ENCODE data around the gene LCN10. TPM values are rescaled to one million over a fixed set of nuclear protein-coding genes. Genes with fewer than 3 reads are reported as not detected.
A peak's percentile ranks its signal among the peaks of the same experiment; 100 is the strongest.

The LCN10 gene
- polyA plus RNA-seq, 4 donors, result 1.1 to 8.4 (median 4.7) TPM; not detected in 1

DNA sequence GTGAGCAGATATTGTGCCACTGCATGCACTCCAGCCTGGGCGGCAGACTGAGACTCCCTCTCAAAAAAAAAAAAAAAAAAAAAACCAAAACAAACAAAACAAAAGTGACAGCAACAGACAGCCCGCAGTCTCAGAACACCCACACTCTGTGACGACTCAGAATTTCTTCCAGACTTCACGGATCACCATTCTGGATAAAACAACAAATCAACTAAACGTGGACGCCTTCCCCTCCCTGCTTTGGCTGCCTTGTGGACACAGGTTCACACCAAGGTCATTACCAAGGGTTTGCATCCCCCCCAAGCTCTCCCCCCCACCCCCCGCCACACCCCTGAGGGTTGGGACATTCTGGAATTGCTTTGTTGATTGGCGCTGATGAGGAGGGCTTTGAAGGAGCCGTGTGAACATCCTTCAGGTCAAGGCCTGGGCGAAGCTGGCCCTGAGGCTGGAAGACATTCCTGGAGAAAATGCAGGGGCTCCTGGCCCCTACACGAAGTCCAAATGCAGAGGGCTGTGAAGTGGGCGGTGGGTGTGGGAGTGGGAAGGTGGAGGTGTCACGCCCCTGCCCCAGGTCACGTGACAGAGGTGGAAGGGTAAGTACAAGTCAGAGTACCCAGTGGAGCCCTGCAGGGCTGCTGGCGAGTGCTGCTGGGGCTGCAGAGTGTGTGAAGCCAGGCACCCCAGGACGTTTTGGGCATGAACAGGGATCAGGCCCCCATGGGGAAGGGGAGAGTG lies 10.1 kb downstream of the LCN10 start:
- Histone ChIP-seq H3K4me1 (ENCODE audit: control insufficient read depth in 3 of 3, insufficient read depth in 2 of 3, low read depth in 1 of 3, low read length in 2 of 3) (peaks cover 0 to 8% (median 0%) of the 10 kb centered on the region in 3 donors), H3K9me3 (ENCODE audit: control insufficient read depth in 2 of 2, insufficient read depth in 1 of 2, low read depth in 1 of 2, low read length in 1 of 2) (no peaks in the 10 kb centered on the region), H3K36me3 (ENCODE audit: control insufficient read depth in 3 of 3, insufficient read depth in 2 of 3, low read depth in 1 of 3, low read length in 3 of 3) (peaks cover 0 to 7% (median 0%) of the 10 kb centered on the region in 3 donors), H3K27me3 (ENCODE audit: control insufficient read depth in 3 of 3, insufficient read depth in 3 of 3, low read length in 3 of 3) (no peaks in the 10 kb centered on the region), H3K4me3 (ENCODE audit: low read depth in 1 of 3, low read length in 3 of 3) (no peak overlapping the region), H3K27ac (ENCODE audit: low read depth in 1 of 3, low read length in 2 of 3) (no peak overlapping the region)
- WGBS, 3 donors, result 64 to 74% (median 72%) methylated on average over 16 of the region's 16 CpGs
- DNase-seq, result no peak
- FAIRE-seq, result no peak

- no peak for FAIRE-seq
- H3K27ac ChIP-seq (ENCODE audit: low read depth in 1 of 3, low read length in 2 of 3), result no peak overlapping the region
- DNase-seq, result no peak
- no peaks in the 10 kb centered on the region for H3K9me3 ChIP-seq (ENCODE audit: control insufficient read depth in 2 of 2, insufficient read depth in 1 of 2, low read depth in 1 of 2, low read length in 1 of 2)
- H3K4me1 ChIP-seq (ENCODE audit: control insufficient read depth in 3 of 3, insufficient read depth in 2 of 3, low read depth in 1 of 3, low read length in 2 of 3), result peaks cover 0 to 26% (median 3%) of the 10 kb centered on the region in 3 donors
- H3K36me3 ChIP-seq (ENCODE audit: control insufficient read depth in 3 of 3, insufficient read depth in 2 of 3, low read depth in 1 of 3, low read length in 3 of 3), result peaks cover 3 to 28% (median 4%) of the 10 kb centered on the region in 3 donors
- H3K27me3 ChIP-seq (ENCODE audit: control insufficient read depth in 3 of 3, insufficient read depth in 3 of 3, low read length in 3 of 3), result no peaks in the 10 kb centered on the region
- no peak overlapping the region for H3K4me3 ChIP-seq (ENCODE audit: low read depth in 1 of 3, low read length in 3 of 3)
- WGBS, 3 donors, result 92 to 95% (median 94%) methylated on average over 8 of the region's 8 CpGs
Measured at GRCh38 chr9:136729926-136730325, 12.8 kb downstream of the LCN10 start.

DNA sequence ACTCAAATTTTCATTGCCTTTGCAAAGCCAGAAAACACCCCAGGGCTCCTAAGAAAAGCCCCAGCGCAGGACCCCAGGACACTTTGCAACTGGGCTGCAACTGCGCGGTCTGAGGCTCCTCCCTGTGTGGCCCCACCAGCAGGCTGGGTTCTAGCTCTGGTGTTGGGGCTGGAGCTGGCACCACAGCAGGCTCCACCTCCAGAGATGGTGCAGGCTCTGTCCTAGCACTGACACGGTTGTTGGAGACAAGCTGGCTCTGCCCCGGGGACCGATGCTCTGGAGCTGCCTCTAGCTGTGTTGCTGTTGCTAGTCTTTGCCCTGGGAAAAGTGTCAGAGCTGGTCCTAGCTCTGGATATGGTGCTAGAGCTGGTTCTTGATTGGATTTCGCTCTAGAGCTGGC lies 13.6 kb downstream of the LCN10 start:
- Histone ChIP-seq H3K27ac (ENCODE audit: low read depth in 1 of 3, low read length in 2 of 3) (no peak overlapping the region), H3K27me3 (ENCODE audit: control insufficient read depth in 3 of 3, insufficient read depth in 3 of 3, low read length in 3 of 3) (no peaks in the 10 kb centered on the region), H3K4me3 (ENCODE audit: low read depth in 1 of 3, low read length in 3 of 3) (peak overlapping the region in 1 of 3 donors; percentile 72), H3K9me3 (ENCODE audit: control insufficient read depth in 2 of 2, insufficient read depth in 1 of 2, low read depth in 1 of 2, low read length in 1 of 2) (no peaks in the 10 kb centered on the region), H3K36me3 (ENCODE audit: control insufficient read depth in 3 of 3, insufficient read depth in 2 of 3, low read depth in 1 of 3, low read length in 3 of 3) (peaks cover 7 to 36% (median 8%) of the 10 kb centered on the region in 3 donors), H3K4me1 (ENCODE audit: control insufficient read depth in 3 of 3, insufficient read depth in 2 of 3, low read depth in 1 of 3, low read length in 2 of 3) (peaks cover 0 to 33% (median 3%) of the 10 kb centered on the region in 3 donors)
- WGBS, 3 donors, result 64 to 84% (median 82%) methylated on average over 7 of the region's 7 CpGs
- DNase-seq, result no peak
- no peak for FAIRE-seq

DNA sequence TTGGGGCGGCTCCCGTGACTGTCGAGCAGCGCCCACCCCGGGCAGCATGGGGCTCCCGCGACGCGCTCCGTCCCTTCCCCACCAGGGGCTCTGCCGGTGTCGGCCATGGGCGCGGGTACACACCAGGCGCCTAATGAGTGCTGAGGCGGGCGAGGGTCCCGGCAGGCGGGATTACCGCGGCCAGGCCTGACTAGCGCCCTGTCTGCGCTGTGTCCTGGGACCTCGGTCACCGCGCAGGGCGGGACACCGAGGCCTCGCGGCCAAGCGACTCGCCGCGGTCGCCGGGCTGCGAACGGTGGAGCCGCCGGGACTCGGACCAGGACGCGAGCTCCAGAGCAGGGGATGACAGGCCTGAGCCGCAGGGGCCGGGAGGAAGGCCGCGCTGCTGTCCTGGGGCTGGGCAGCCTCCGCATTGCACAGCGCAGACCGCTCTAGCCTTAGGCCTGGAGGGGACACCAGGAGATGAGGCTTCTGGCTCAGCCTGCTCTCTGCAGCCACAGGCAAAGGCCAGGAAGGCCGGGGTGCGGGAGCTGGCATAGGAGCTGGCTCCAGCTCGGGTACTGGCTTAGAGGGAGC lies 14.1 kb downstream of the LCN10 start:
- H3K4me3 ChIP-seq (ENCODE audit: low read depth in 1 of 3, low read length in 3 of 3), result peak overlapping the region; percentile 42 to 88 (median 72)
- H3K27me3 ChIP-seq (ENCODE audit: control insufficient read depth in 3 of 3, insufficient read depth in 3 of 3, low read length in 3 of 3), result no peaks in the 10 kb centered on the region
- H3K27ac ChIP-seq (ENCODE audit: low read depth in 1 of 3, low read length in 2 of 3), result peak overlapping the region in 1 of 3 donors; percentile 44
- FAIRE-seq (no peak), DNase-seq (peak in 1 of 2 donors; percentile 67)
- H3K4me1 ChIP-seq (ENCODE audit: control insufficient read depth in 3 of 3, insufficient read depth in 2 of 3, low read depth in 1 of 3, low read length in 2 of 3), result peaks cover 0 to 36% (median 3%) of the 10 kb centered on the region in 3 donors
- no peaks in the 10 kb centered on the region for H3K9me3 ChIP-seq (ENCODE audit: control insufficient read depth in 2 of 2, insufficient read depth in 1 of 2, low read depth in 1 of 2, low read length in 1 of 2)
- WGBS, 3 donors, result 2 to 5% (median 3%) methylated on average over 28 to 53 of the region's 53 CpGs
- H3K36me3 ChIP-seq (ENCODE audit: control insufficient read depth in 3 of 3, insufficient read depth in 2 of 3, low read depth in 1 of 3, low read length in 3 of 3), result peaks cover 7 to 41% (median 13%) of the 10 kb centered on the region in 3 donors

- no peak for FAIRE-seq
Measured at GRCh38 chr9:136728080-136728547, 14.6 kb downstream of the LCN10 start.

DNA sequence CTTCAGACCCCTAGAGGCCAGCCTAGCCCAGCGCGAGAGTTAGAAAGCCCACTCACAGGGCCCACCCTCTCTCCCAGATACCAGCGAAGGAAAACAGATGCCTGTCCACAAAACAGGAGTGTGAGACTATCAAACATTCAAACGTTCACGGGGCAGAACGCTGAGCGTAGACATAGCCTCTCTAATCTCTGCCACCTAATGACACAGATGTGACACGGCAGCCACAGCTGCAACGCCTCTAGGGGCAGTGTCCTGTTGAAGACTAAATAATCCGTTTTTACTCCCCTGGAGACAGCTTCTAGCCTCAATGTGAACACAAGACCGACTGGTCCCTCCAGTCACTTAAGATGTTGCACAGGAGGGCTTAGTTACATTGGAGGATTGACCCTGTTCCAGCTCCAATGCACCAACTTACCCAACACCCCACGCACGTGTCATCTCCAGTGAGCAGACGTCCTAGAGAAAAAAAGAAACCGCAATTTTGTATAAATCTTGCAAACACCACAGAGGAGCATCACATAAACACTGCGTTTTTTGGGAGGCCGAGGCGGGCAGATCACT lies 16.0 kb downstream of the LCN10 start:
- H3K27me3 ChIP-seq (ENCODE audit: control insufficient read depth in 3 of 3, insufficient read depth in 3 of 3, low read length in 3 of 3), result no peaks in the 10 kb centered on the region
- peak overlapping the region in 2 of 3 donors; percentile 72 to 88 for H3K4me3 ChIP-seq (ENCODE audit: low read depth in 1 of 3, low read length in 3 of 3)
- DNase-seq, result peak; percentile 72 to 73
- FAIRE-seq, result no peak
- H3K9me3 ChIP-seq (ENCODE audit: control insufficient read depth in 2 of 2, insufficient read depth in 1 of 2, low read depth in 1 of 2, low read length in 1 of 2), result no peaks in the 10 kb centered on the region
- H3K4me1 ChIP-seq (ENCODE audit: control insufficient read depth in 3 of 3, insufficient read depth in 2 of 3, low read depth in 1 of 3, low read length in 2 of 3), result peaks cover 0 to 48% (median 3%) of the 10 kb centered on the region in 3 donors
- WGBS, 3 donors, result 11 to 16% (median 11%) methylated on average over 18 of the region's 18 CpGs
- peaks cover 10 to 60% (median 20%) of the 10 kb centered on the region in 3 donors for H3K36me3 ChIP-seq (ENCODE audit: control insufficient read depth in 3 of 3, insufficient read depth in 2 of 3, low read depth in 1 of 3, low read length in 3 of 3)
- H3K27ac ChIP-seq (ENCODE audit: low read depth in 1 of 3, low read length in 2 of 3), result peak overlapping the region in 2 of 3 donors; percentile 23 to 24

More at GRCh38 chr9:136728080-136728547, 14.6 kb downstream of the LCN10 start:
- Histone ChIP-seq H3K4me3 (ENCODE audit: low read depth in 1 of 3, low read length in 3 of 3) (peak overlapping the region; percentile 72 to 90 (median 88)), H3K27me3 (ENCODE audit: control insufficient read depth in 3 of 3, insufficient read depth in 3 of 3, low read length in 3 of 3) (no peaks in the 10 kb centered on the region), H3K9me3 (ENCODE audit: control insufficient read depth in 2 of 2, insufficient read depth in 1 of 2, low read depth in 1 of 2, low read length in 1 of 2) (no peaks in the 10 kb centered on the region), H3K36me3 (ENCODE audit: control insufficient read depth in 3 of 3, insufficient read depth in 2 of 3, low read depth in 1 of 3, low read length in 3 of 3) (peaks cover 7 to 46% (median 18%) of the 10 kb centered on the region in 3 donors), H3K27ac (ENCODE audit: low read depth in 1 of 3, low read length in 2 of 3) (peak overlapping the region in 2 of 3 donors; percentile 55 to 65), H3K4me1 (ENCODE audit: control insufficient read depth in 3 of 3, insufficient read depth in 2 of 3, low read depth in 1 of 3, low read length in 2 of 3) (peaks cover 0 to 36% (median 3%) of the 10 kb centered on the region in 3 donors)
- WGBS, 3 donors, result 0% methylated on average over 37 to 66 of the region's 66 CpGs
- peak; percentile 77 to 96 for DNase-seq

- no peak for DNase-seq
- FAIRE-seq, result no peak
- peaks cover 10 to 66% (median 20%) of the 10 kb centered on the region in 3 donors for H3K36me3 ChIP-seq (ENCODE audit: control insufficient read depth in 3 of 3, insufficient read depth in 2 of 3, low read depth in 1 of 3, low read length in 3 of 3)
Measured at GRCh38 chr9:136726118-136726517, 16.6 kb downstream of the LCN10 start.

GRCh38 chr9:136725612-136726011 lies 17.1 kb downstream of the LCN10 start:
- no peak overlapping the region for H3K27ac ChIP-seq (ENCODE audit: low read depth in 1 of 3, low read length in 2 of 3)
- H3K27me3 ChIP-seq (ENCODE audit: control insufficient read depth in 3 of 3, insufficient read depth in 3 of 3, low read length in 3 of 3), result no peaks in the 10 kb centered on the region
- H3K36me3 ChIP-seq (ENCODE audit: control insufficient read depth in 3 of 3, insufficient read depth in 2 of 3, low read depth in 1 of 3, low read length in 3 of 3), result peaks cover 10 to 71% (median 20%) of the 10 kb centered on the region in 3 donors
- H3K4me1 ChIP-seq (ENCODE audit: control insufficient read depth in 3 of 3, insufficient read depth in 2 of 3, low read depth in 1 of 3, low read length in 2 of 3), result peaks cover 0 to 55% (median 3%) of the 10 kb centered on the region in 3 donors
- H3K4me3 ChIP-seq (ENCODE audit: low read depth in 1 of 3, low read length in 3 of 3), result peak overlapping the region in 1 of 3 donors; percentile 72
- H3K9me3 ChIP-seq (ENCODE audit: control insufficient read depth in 2 of 2, insufficient read depth in 1 of 2, low read depth in 1 of 2, low read length in 1 of 2), result no peaks in the 10 kb centered on the region
- no peak for FAIRE-seq
- 61 to 75% (median 68%) methylated on average over 10 of the region's 10 CpGs for WGBS, 3 donors
- peak in 1 of 2 donors; percentile 49 for DNase-seq

More at GRCh38 chr9:136726118-136726517, 16.6 kb downstream of the LCN10 start:
- Histone ChIP-seq H3K4me3 (ENCODE audit: low read depth in 1 of 3, low read length in 3 of 3) (peak overlapping the region in 2 of 3 donors; percentile 72 to 88), H3K27ac (ENCODE audit: low read depth in 1 of 3, low read length in 2 of 3) (peak overlapping the region in 1 of 3 donors; percentile 23), H3K4me1 (ENCODE audit: control insufficient read depth in 3 of 3, insufficient read depth in 2 of 3, low read depth in 1 of 3, low read length in 2 of 3) (peaks cover 0 to 50% (median 3%) of the 10 kb centered on the region in 3 donors), H3K9me3 (ENCODE audit: control insufficient read depth in 2 of 2, insufficient read depth in 1 of 2, low read depth in 1 of 2, low read length in 1 of 2) (no peaks in the 10 kb centered on the region), H3K27me3 (ENCODE audit: control insufficient read depth in 3 of 3, insufficient read depth in 3 of 3, low read length in 3 of 3) (no peaks in the 10 kb centered on the region)
- 37 to 60% (median 58%) methylated on average over 16 of the region's 16 CpGs for WGBS, 3 donors
